HepG2 (cell line): ENCODE measurements around the gene DDX46. TPM values are rescaled to one million over a fixed set of nuclear protein-coding genes. Genes with fewer than 3 reads are reported as not detected.

Experiments used
- ATAC-seq: fragments of 200-7000 bp; cut with Tn5 transposase; 3 replicates; pipeline ENCODE4 v1.9.1; 2020; ENCODE audit warnings: mild to moderate bottlenecking, moderate library complexity
- BruUV-seq: library from RNA; stranded (reverse); fragments of 400-500 nt; replicated peaks from 2 replicates; lab custom pipeline; 2021; lab: Mats Ljungman, UMichigan
- CTCF ChIA-PET: fragments of 300-600 bp; formaldehyde crosslinking; extraction: SDS; loops from one replicate; lab custom pipeline; 2021; ENCODE audit warnings: low total read pairs, inconsistent platforms, low intra/inter-chr PET ratio; lab: Yijun Ruan, JAX
- POLR2A ChIA-PET: fragments of 350-600 bp; sonication (Branson Sonifier 250); formaldehyde crosslinking; loops from one replicate; lab custom pipeline; 2020; ENCODE audit warnings: antibody characterized with exemption, inconsistent platforms; lab: Yijun Ruan, JAX
- DNase-seq: peaks from one replicate; pipeline ENCODE4 v3.0.0-alpha.2; 2015; ENCODE audit warnings: low spot score
- FAIRE-seq: peaks from 3 replicates; lab custom pipeline; 2011; peaks lifted over from hg19 to GRCh38; lab: Jason Lieb, UNC
- H2AFZ ChIP-seq: one replicate; pipeline ENCODE4 v1.6.1; 2011; ENCODE audit warnings: low read length, inconsistent platforms
- H3K27ac ChIP-seq: fragments of 300-600 bp; 3 replicates; pipeline ENCODE4 v1.8.0; 2011; ENCODE audit warnings: mixed run types, mild to moderate bottlenecking, mixed read lengths, low read length, inconsistent platforms; ENCODE audit not compliant: insufficient read depth; ENCODE audit errors: extremely low read length
- H3K27me3 ChIP-seq, 2 experiments: fragments of 200-600 bp in 1 of 2; 2 replicates in 1 of 2; 3 replicates in 1 of 2; pipeline versions ENCODE4 v1.6.0 to v1.8.0; 2011; ENCODE audit warnings: low read length in 2 of 2, mild to moderate bottlenecking in 2 of 2, moderate library complexity in 2 of 2, inconsistent platforms in 1 of 2; ENCODE audit not compliant: insufficient read depth in 2 of 2, control insufficient read depth in 1 of 2
- H3K36me3 ChIP-seq, 2 experiments: fragments of 200-600 bp in 1 of 2; replicated peaks in 1 of 2; 2 replicates in 1 of 2; 3 replicates in 1 of 2; pipeline versions ENCODE4 v1.5.1 to v1.8.0; 2011; ENCODE audit warnings: low read length in 2 of 2, inconsistent platforms in 1 of 2; ENCODE audit not compliant: insufficient read depth in 2 of 2, control insufficient read depth in 1 of 2
- H3K4me1 ChIP-seq: 2 replicates; pipeline ENCODE4 v1.5.1; 2012; ENCODE audit warnings: low read length, inconsistent platforms; ENCODE audit not compliant: insufficient read depth
- H3K4me2 ChIP-seq: 2 replicates; pipeline ENCODE4 v1.6.0; 2011; ENCODE audit warnings: low read depth, low read length, inconsistent platforms
- H3K4me3 ChIP-seq, 3 experiments: fragments of 200-600 bp in 1 of 3; sonication (generic), shearing (Covaris generic) in 1 of 3; replicated peaks in 1 of 3; 2 replicates each; pipeline ENCODE4 v1.5.1; 2011 to 2016; ENCODE audit warnings: low read length in 3 of 3, inconsistent platforms in 2 of 3, low read depth in 2 of 3, mild to moderate bottlenecking in 2 of 3, control low read depth in 1 of 3, mixed read lengths in 1 of 3; ENCODE audit not compliant: insufficient read depth in 1 of 3
- H3K79me2 ChIP-seq: one replicate; pipeline ENCODE4 v1.6.1; 2011; ENCODE audit warnings: low read length, inconsistent platforms; ENCODE audit not compliant: insufficient read depth
- H3K9ac ChIP-seq: 2 replicates; pipeline ENCODE4 v1.6.0; 2011; ENCODE audit warnings: mild to moderate bottlenecking, low read depth, low read length, inconsistent platforms; ENCODE audit not compliant: insufficient read depth
- H3K9me3 ChIP-seq: 2 replicates; pipeline ENCODE4 v1.5.1; 2012; ENCODE audit warnings: mild to moderate bottlenecking, low read length
- H4K20me1 ChIP-seq: 2 replicates; pipeline ENCODE4 v1.6.0; 2011; ENCODE audit warnings: inconsistent platforms, mild to moderate bottlenecking, low read length, moderate library complexity; ENCODE audit not compliant: insufficient read depth
- DMTF1 ChIP-seq: sonication (generic); formaldehyde crosslinking; IDR thresholded peaks from 2 replicates; pipeline ENCODE4 v1.4.0; 2020; ENCODE audit warnings: mild to moderate bottlenecking, missing genetic modification reagents
- HMGA1 ChIP-seq: sonication (generic); formaldehyde crosslinking; conservative IDR thresholded peaks from 2 replicates; pipeline ENCODE4 v1.4.0; 2020; ENCODE audit warnings: missing genetic modification reagents
- MTA1 ChIP-seq: sonication (generic); formaldehyde crosslinking; IDR thresholded peaks from 2 replicates; pipeline ENCODE4 v1.4.0; 2020; ENCODE audit warnings: missing genetic modification reagents, mild to moderate bottlenecking, borderline replicate concordance
- MTF1 ChIP-seq: sonication (generic); formaldehyde crosslinking; IDR thresholded peaks from 2 replicates; pipeline ENCODE4 v1.5.0; 2020; ENCODE audit warnings: missing genetic modification reagents
- NFIC ChIP-seq: IDR thresholded peaks from 2 replicates; pipeline ENCODE4 v1.6.1; 2012; ENCODE audit warnings: mild to moderate bottlenecking, low read length, inconsistent platforms
- PATZ1 ChIP-seq: sonication (generic); formaldehyde crosslinking; IDR thresholded peaks from 2 replicates; pipeline ENCODE4 v1.4.0; 2020; ENCODE audit warnings: missing genetic modification reagents
- POLR2G ChIP-seq: fragments of 200-400 bp; formaldehyde crosslinking; IDR thresholded peaks from 2 replicates; pipeline ENCODE4 v1.6.1; 2018; ENCODE audit warnings: mild to moderate bottlenecking, low read depth, low read length, moderate library complexity
- SIN3A ChIP-seq: IDR thresholded peaks from 2 replicates; pipeline ENCODE4 v1.6.1; 2011; ENCODE audit warnings: low read depth, mild to moderate bottlenecking, control low read depth, low read length, borderline replicate concordance
- SP2 ChIP-seq: sonication (generic); formaldehyde crosslinking; IDR thresholded peaks from 2 replicates; pipeline ENCODE4 v1.5.1; 2020; ENCODE audit warnings: mild to moderate bottlenecking, missing genetic modification reagents
- STAT5B ChIP-seq: sonication (generic); formaldehyde crosslinking; IDR thresholded peaks from 2 replicates; pipeline ENCODE4 v1.4.0; 2020; ENCODE audit warnings: missing genetic modification reagents
- TBP ChIP-seq: sonication (generic); formaldehyde crosslinking; IDR thresholded peaks from 2 replicates; pipeline ENCODE4 v1.5.0; 2020; ENCODE audit warnings: missing genetic modification reagents
- TSC22D2 ChIP-seq: sonication (generic); formaldehyde crosslinking; IDR thresholded peaks from 2 replicates; pipeline ENCODE4 v1.5.1; 2020; ENCODE audit warnings: missing genetic modification reagents, mild to moderate bottlenecking, borderline replicate concordance
- ZNF230 ChIP-seq: sonication (generic); formaldehyde crosslinking; IDR thresholded peaks from 2 replicates; pipeline ENCODE4 v1.4.0; 2020; ENCODE audit warnings: mild to moderate bottlenecking, missing genetic modification reagents
- ZNF292 ChIP-seq: sonication (generic); formaldehyde crosslinking; IDR thresholded peaks from 2 replicates; pipeline ENCODE4 v1.8.1; 2022; ENCODE audit warnings: mild to moderate bottlenecking, low read depth, missing genetic modification reagents, borderline replicate concordance
- ZSCAN30 ChIP-seq: sonication (generic); formaldehyde crosslinking; IDR thresholded peaks from 2 replicates; pipeline ENCODE4 v1.5.0; 2020; ENCODE audit warnings: mild to moderate bottlenecking, missing genetic modification reagents
- WGBS: methylation state at CpG from one replicate; pipeline ENCODE4 v1.1.6; 2017; ENCODE audit warnings: low lambda C conversion rate; 5-methylcytosine and 5-hydroxymethylcytosine counted together
- in situ Hi-C: cut with HindIII; loops from 2 replicates; pipeline ENCODE4 v1.10.0; 2017; ENCODE audit warnings: low pct_unique_long_range_greater_than_20kb; ENCODE audit not compliant: extremely low pct_ligation_motif_present
- intact Hi-C: fragments of 100-400 bp; cut with micrococcal nuclease; formaldehyde crosslinking; loops from one replicate; pipeline ENCODE4 v1.10.0; 2022; ENCODE audit not compliant: unreplicated experiment
- polyA plus RNA-seq, 8 experiments: library from polyadenylated mRNA; depleted of rRNA in 3 of 8; stranded (reverse) in 7 of 8; unstranded in 1 of 8; fragments of >200 nt; fragmentation: Illumina TruSeq in 4 of 8; extraction: Trizol in 4 of 8; gene quantifications; 2 replicates each; pipeline versions ENCODE4 v1.2.1 to v1.2.3, GENCODE V29; 2011 to 2016; ENCODE audit warnings: low read depth in 4 of 8, missing spikeins in 1 of 8, mixed read lengths in 1 of 8; ENCODE audit not compliant: insufficient read depth in 1 of 8
- total RNA-seq, 5 experiments: library from RNA; depleted of rRNA; stranded (reverse); fragments of >200 nt; fragmentation: Illumina TruSeq; extraction: Trizol; gene quantifications; 2 replicates each; pipeline ENCODE4 v1.2.3, GENCODE V29; 2016; ENCODE audit warnings: low read depth in 1 of 5

Gene DDX46
- total and polyA plus RNA-seq, 2 of the 13 experiments (the other 11 are each of a cell fraction or from before 2014, with no cell fraction given) = 27.3 to 59.3 TPM

GRCh38 chr5:134824681-134825080 lies 66.1 kb downstream of the DDX46 start:
- H3K27ac ChIP-seq = no peak overlapping the region
- no peaks in the 10 kb centered on the region for H4K20me1 ChIP-seq
- FAIRE-seq (no peak), ATAC-seq (no peak), DNase-seq (no peak)
- no peaks in the 10 kb centered on the region for H3K79me2 ChIP-seq
- ChIA-PET CTCF (no interaction called here), POLR2A (no interaction called here)
- no peaks in the 10 kb centered on the region for H3K9me3 ChIP-seq
- H3K4me3 ChIP-seq = no peak overlapping the region
- peaks cover 20 to 78% of the 10 kb centered on the region in 2 experiments; a peak in 4 of 5 replicates for H3K36me3 ChIP-seq
- TF ChIP-seq TBP (CRISPR knock-in tag) (no peak), MTA1 (no peak), SIN3A (no peak), TSC22D2 (no peak), HMGA1 (CRISPR knock-in tag) (no peak), MTF1 (CRISPR knock-in tag) (no peak), ZSCAN30 (CRISPR knock-in tag) (no peak), STAT5B (CRISPR knock-in tag) (no peak), PATZ1 (CRISPR knock-in tag) (no peak), SP2 (CRISPR knock-in tag) (no peak), POLR2G (no peak), NFIC (no peak), ZNF230 (CRISPR knock-in tag) (no peak), ZNF292 (CRISPR knock-in tag) (no peak), DMTF1 (CRISPR knock-in tag) (no peak)
- intact Hi-C loops = no loop called here
- no TSS peak for BruUV-seq
- no peak overlapping the region for H2AFZ ChIP-seq
- no peaks in the 10 kb centered on the region for H3K4me1 ChIP-seq
- H3K4me2 ChIP-seq = no peak overlapping the region
- WGBS = 100% methylated on average over 1 of the region's 1 CpG
- no peak overlapping the region for H3K9ac ChIP-seq
- no peaks in the 10 kb centered on the region for H3K27me3 ChIP-seq
- in situ Hi-C loops = no loop called here
